ENCODE results near the gene AACS. TPM values are rescaled to one million over a fixed set of nuclear protein-coding genes. Genes with fewer than 3 reads are reported as not detected.

AACS gene
- total and polyA plus RNA-seq, 2 of the 13 experiments (the other 11 are each of a cell fraction or from before 2014, with no cell fraction given): 23.3 to 28.8 TPM

DNA sequence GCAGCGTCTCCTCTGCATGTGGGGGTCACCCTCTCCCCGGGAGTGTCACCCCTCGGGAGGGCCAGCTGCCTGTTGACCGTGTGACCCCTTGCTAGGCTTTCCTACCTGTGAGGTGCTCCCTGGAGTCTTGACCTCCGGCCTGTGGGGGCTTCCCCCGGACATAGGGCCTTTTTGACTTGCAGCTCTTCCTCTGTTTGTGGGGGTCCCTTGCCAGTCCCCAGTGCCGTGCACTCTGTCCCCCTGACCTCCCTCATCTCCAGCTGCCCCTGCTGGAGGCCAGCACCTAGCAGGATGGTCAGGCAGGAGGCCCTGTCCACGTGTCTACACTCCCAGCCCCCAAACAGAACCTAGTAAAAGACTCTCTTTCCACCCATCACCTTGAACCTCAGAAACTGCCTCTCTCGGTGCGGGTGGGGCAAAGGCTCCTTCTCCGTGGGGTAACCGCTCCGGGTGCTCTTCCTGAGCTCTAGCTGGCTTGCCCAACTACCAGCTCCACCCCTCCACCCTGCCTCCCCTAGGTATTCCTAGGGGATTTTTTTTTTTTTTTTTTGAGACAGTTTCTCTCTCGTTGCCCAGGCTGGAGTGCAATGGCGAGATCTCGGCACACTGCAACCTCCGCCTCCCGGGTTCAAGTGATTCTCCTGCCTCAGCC lies 810 bp downstream of the AACS start (continued):
- TF ChIP-seq, protein P1, sequence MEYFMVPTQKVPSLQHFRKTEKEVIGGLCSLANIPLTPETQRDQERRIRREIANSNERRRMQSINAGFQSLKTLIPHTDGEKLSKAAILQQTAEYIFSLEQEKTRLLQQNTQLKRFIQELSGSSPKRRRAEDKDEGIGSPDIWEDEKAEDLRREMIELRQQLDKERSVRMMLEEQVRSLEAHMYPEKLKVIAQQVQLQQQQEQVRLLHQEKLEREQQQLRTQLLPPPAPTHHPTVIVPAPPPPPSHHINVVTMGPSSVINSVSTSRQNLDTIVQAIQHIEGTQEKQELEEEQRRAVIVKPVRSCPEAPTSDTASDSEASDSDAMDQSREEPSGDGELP (IDR thresholded peaks at IDR 0.05; ENCODE audit: borderline replicate concordance, low read depth): no peak
- TF ChIP-seq MYC (CRISPR knock-in tag; IDR thresholded peaks at IDR 0.05; ENCODE audit: borderline replicate concordance): 0 out of 2 replicates have a peak, but pooled peaks have one; percentile 30
- no peak for TF ChIP-seq ZBTB26 (CRISPR knock-in tag; IDR thresholded peaks at IDR 0.05; ENCODE audit: borderline replicate concordance)
- TF ChIP-seq CC2D1A (CRISPR knock-in tag; IDR thresholded peaks at IDR 0.05): no peak
- no peak for TF ChIP-seq HOXD1 (CRISPR knock-in tag; IDR thresholded peaks at IDR 0.05)
- no peak for TF ChIP-seq ETV6 (CRISPR knock-in tag; conservative IDR thresholded peaks at IDR 0.05)
- TF ChIP-seq ZNF33A (CRISPR knock-in tag; IDR thresholded peaks at IDR 0.05; ENCODE audit: borderline replicate concordance): no peak
- no peak for TF ChIP-seq ARNT2 (CRISPR knock-in tag; IDR thresholded peaks at IDR 0.05; ENCODE audit: low read depth)

DNA sequence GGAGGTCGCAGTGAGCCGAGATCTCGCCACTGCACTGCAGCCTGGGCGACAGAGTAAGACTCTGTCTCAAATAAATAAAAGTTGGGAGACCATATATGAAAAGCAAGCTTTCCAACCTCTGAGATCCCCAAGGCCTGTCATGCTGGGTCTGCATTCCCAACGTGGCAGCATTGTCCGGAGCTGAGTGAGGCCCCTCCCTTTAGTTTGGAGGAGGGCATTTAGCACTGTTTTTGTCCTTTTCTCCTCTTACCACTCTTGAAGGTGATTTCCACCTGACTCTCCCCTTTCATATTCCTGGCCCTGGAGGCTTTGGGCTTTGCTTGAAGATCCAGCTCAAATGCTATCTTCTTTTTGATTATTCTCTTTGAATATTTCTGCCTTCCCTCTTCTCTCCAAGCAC lies 3.2 kb downstream of the AACS start:
- ATAC-seq (no peak), FAIRE-seq (no peak), DNase-seq (ENCODE audit: low spot score) (no peak)
- CTCF ChIA-PET (ENCODE audit: low intra/inter-chr PET ratio, low total read pairs): no interaction called here
- in situ Hi-C loops (cut with HindIII; ENCODE audit: extremely low pct_ligation_motif_present, low pct_unique_long_range_greater_than_20kb): no loop called here
- Histone ChIP-seq H3K27ac (ENCODE audit: extremely low read length, insufficient read depth, low read length) (no peak overlapping the region), H3K36me3 (replicated peaks in 1 of 2; ENCODE audit: control insufficient read depth in 1 of 2, insufficient read depth in 2 of 2, low read length in 2 of 2) (peaks cover 5 to 11% of the 10 kb centered on the region in 2 experiments; a peak in 3 of 5 replicates), H3K9ac (ENCODE audit: insufficient read depth, low read depth, low read length) (no peak overlapping the region), H3K9me3 (ENCODE audit: low read length) (no peaks in the 10 kb centered on the region), H3K4me3 (replicated peaks in 1 of 3; ENCODE audit: insufficient read depth in 1 of 3, low read depth in 2 of 3, low read length in 3 of 3) (no peak overlapping the region), H3K4me1 (ENCODE audit: insufficient read depth, low read length) (peaks cover 26% of the 10 kb centered on the region), H3K4me2 (ENCODE audit: low read depth, low read length) (no peak overlapping the region), H3K79me2 (ENCODE audit: insufficient read depth, low read length) (peaks cover 18% of the 10 kb centered on the region), H3K27me3 (ENCODE audit: control insufficient read depth in 1 of 2, insufficient read depth in 2 of 2, low read length in 2 of 2) (no peaks in the 10 kb centered on the region; a peak in 1 of 5 replicates), H4K20me1 (ENCODE audit: insufficient read depth, low read length) (peaks cover 8% of the 10 kb centered on the region; the same call in 1 of the 2 replicates), H2AFZ (ENCODE audit: low read length) (no peak overlapping the region)
- POLR2A ChIA-PET: no interaction called here
- BruUV-seq (replicated peaks): no TSS peak
- TF ChIP-seq SRF (IDR thresholded peaks at IDR 0.05; ENCODE audit: low read depth, low read length) (no peak), PAX8 (CRISPR knock-in tag; IDR thresholded peaks at IDR 0.05; ENCODE audit: borderline replicate concordance) (no peak), ZNF256 (CRISPR knock-in tag; conservative IDR thresholded peaks at IDR 0.05) (no peak), ZNF550 (CRISPR knock-in tag; IDR thresholded peaks at IDR 0.05; ENCODE audit: borderline replicate concordance) (no peak), GPN1 (CRISPR knock-in tag; IDR thresholded peaks at IDR 0.05; ENCODE audit: borderline replicate concordance) (no peak)
- TF ChIP-seq, protein P2, sequence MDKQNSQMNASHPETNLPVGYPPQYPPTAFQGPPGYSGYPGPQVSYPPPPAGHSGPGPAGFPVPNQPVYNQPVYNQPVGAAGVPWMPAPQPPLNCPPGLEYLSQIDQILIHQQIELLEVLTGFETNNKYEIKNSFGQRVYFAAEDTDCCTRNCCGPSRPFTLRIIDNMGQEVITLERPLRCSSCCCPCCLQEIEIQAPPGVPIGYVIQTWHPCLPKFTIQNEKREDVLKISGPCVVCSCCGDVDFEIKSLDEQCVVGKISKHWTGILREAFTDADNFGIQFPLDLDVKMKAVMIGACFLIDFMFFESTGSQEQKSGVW (CRISPR knock-in tag; IDR thresholded peaks at IDR 0.05; ENCODE audit: borderline replicate concordance): no peak
- 98% methylated on average over 5 of the region's 6 CpGs for WGBS (ENCODE audit: low lambda C conversion rate)
- intact Hi-C loops (cut with micrococcal nuclease; ENCODE audit: unreplicated experiment): no loop called here
